HEK293 (cell line): ENCODE data around the gene CLIC5.

Experiments used
- CTCF ChIA-PET: fragments of 350-600 bp; formaldehyde crosslinking; extraction: SDS; loops from one replicate; lab custom pipeline; 2021; ENCODE audit warnings: antibody characterized with exemption; lab: Yijun Ruan, JAX
- POLR2A ChIA-PET: fragments of 300-600 bp; formaldehyde crosslinking; extraction: SDS; loops from one replicate; lab custom pipeline; 2020; ENCODE audit warnings: antibody characterized with exemption, inconsistent platforms; lab: Yijun Ruan, JAX
- H3K27ac ChIP-seq: fragments of 200-500 bp; sonication (Bioruptor generic); 2 replicates; pipeline ENCODE4 v1.5.1; 2014; ENCODE audit warnings: low read depth, low read length, control low read depth, inconsistent platforms; ENCODE audit errors: extremely low read depth
- H3K36me3 ChIP-seq, 2 experiments: fragments of 200-500 bp in 1 of 2; sonication (Bioruptor generic) in 1 of 2; 1 replicate in 1 of 2; 2 replicates in 1 of 2; pipeline ENCODE4 v1.5.1; 2014 to 2017; ENCODE audit warnings: inconsistent platforms in 2 of 2, low read length in 2 of 2; ENCODE audit not compliant: control insufficient read depth in 2 of 2, insufficient read depth in 1 of 2
- H3K4me1 ChIP-seq: fragments of 200-500 bp; sonication (Bioruptor generic); 2 replicates; pipeline ENCODE4 v1.5.1; 2014; ENCODE audit warnings: mild to moderate bottlenecking, low read length, inconsistent platforms; ENCODE audit not compliant: control insufficient read depth, insufficient read depth
- H3K4me3 ChIP-seq: 2 replicates; pipeline ENCODE4 v1.5.1; 2011; ENCODE audit warnings: low read depth, mild to moderate bottlenecking, control low read depth, low read length, moderate library complexity
- H3K9me3 ChIP-seq: fragments of 200-500 bp; sonication (Bioruptor generic); 2 replicates; pipeline ENCODE4 v1.5.1; 2014; ENCODE audit warnings: low read depth, low read length, inconsistent platforms; ENCODE audit not compliant: control insufficient read depth, insufficient read depth
- HOXC10 ChIP-seq: sonication (generic); formaldehyde crosslinking; IDR thresholded peaks from 2 replicates; pipeline ENCODE4 v1.8.1; 2023; ENCODE audit warnings: mild to moderate bottlenecking, missing genetic modification reagents
- MYNN ChIP-seq: fragments of 450-650 bp; formaldehyde crosslinking; IDR thresholded peaks from 2 replicates; pipeline ENCODE4 v1.5.1; 2016; ENCODE audit warnings: missing biosample characterization, missing genetic modification characterization, borderline replicate concordance
- OVOL3 ChIP-seq: fragments of 450-650 bp; formaldehyde crosslinking; IDR thresholded peaks from 2 replicates; pipeline ENCODE4 v1.5.1; 2016; ENCODE audit warnings: missing biosample characterization, missing genetic modification characterization
- PATZ1 ChIP-seq: fragments of 450-650 bp; formaldehyde crosslinking; IDR thresholded peaks from 2 replicates; pipeline ENCODE4 v1.5.1; 2016; ENCODE audit warnings: missing biosample characterization, missing genetic modification characterization
- YY1 ChIP-seq: fragments of 450-650 bp; formaldehyde crosslinking; IDR thresholded peaks from 2 replicates; pipeline ENCODE4 v1.5.1; 2018; ENCODE audit warnings: missing biosample characterization, missing genetic modification characterization
- ZFP41 ChIP-seq: fragments of 450-650 bp; formaldehyde crosslinking; IDR thresholded peaks from 2 replicates; pipeline ENCODE4 v1.5.1; 2016; ENCODE audit warnings: missing biosample characterization, missing genetic modification characterization, borderline replicate concordance
- ZNF121 ChIP-seq: fragments of 450-650 bp; formaldehyde crosslinking; IDR thresholded peaks from 2 replicates; pipeline ENCODE4 v1.5.1; 2016; ENCODE audit warnings: missing biosample characterization, missing genetic modification characterization
- ZNF184 ChIP-seq: fragments of 450-650 bp; IDR thresholded peaks from 2 replicates; pipeline ENCODE4 v1.5.1; 2018; ENCODE audit warnings: missing biosample characterization, mild to moderate bottlenecking, missing genetic modification characterization
- ZNF211 ChIP-seq: fragments of 450-650 bp; formaldehyde crosslinking; IDR thresholded peaks from 2 replicates; pipeline ENCODE4 v1.5.1; 2016; ENCODE audit warnings: low read depth, missing biosample characterization, missing genetic modification characterization
- ZNF501 ChIP-seq: fragments of 450-650 bp; formaldehyde crosslinking; IDR thresholded peaks from 2 replicates; pipeline ENCODE4 v1.5.1; 2016; ENCODE audit warnings: missing biosample characterization, missing genetic modification characterization
- ZNF571 ChIP-seq: fragments of 450-650 bp; formaldehyde crosslinking; IDR thresholded peaks from 2 replicates; pipeline ENCODE4 v1.5.0; 2017; ENCODE audit warnings: missing biosample characterization, missing genetic modification characterization
- ZNF610 ChIP-seq: fragments of 450-650 bp; formaldehyde crosslinking; IDR thresholded peaks from 2 replicates; pipeline ENCODE4 v1.5.1; 2016; ENCODE audit warnings: missing biosample characterization, missing genetic modification characterization, borderline replicate concordance
- ZNF660 ChIP-seq: fragments of 450-650 bp; IDR thresholded peaks from 2 replicates; pipeline ENCODE4 v1.5.1; 2018; ENCODE audit warnings: missing biosample characterization, mild to moderate bottlenecking, missing genetic modification characterization
- ZNF664 ChIP-seq: fragments of 450-650 bp; formaldehyde crosslinking; IDR thresholded peaks from 2 replicates; pipeline ENCODE4 v1.5.1; 2016; ENCODE audit warnings: missing biosample characterization, missing genetic modification characterization
- ZNF76 ChIP-seq: fragments of 450-650 bp; formaldehyde crosslinking; IDR thresholded peaks from 2 replicates; pipeline ENCODE4; 2016; ENCODE audit warnings: low read depth, missing biosample characterization, missing genetic modification characterization, borderline replicate concordance
- TF ChIP-seq, protein P1 (sequence below): fragments of 450-650 bp; formaldehyde crosslinking; IDR thresholded peaks from 2 replicates; pipeline ENCODE4 v1.5.1; 2016; ENCODE audit warnings: missing biosample characterization, missing genetic modification characterization
- TF ChIP-seq, protein P2 (sequence below): fragments of 450-650 bp; formaldehyde crosslinking; IDR thresholded peaks from 2 replicates; pipeline ENCODE4 v1.5.1; 2017; ENCODE audit warnings: missing biosample characterization, missing genetic modification characterization

Gene CLIC5

DNA sequence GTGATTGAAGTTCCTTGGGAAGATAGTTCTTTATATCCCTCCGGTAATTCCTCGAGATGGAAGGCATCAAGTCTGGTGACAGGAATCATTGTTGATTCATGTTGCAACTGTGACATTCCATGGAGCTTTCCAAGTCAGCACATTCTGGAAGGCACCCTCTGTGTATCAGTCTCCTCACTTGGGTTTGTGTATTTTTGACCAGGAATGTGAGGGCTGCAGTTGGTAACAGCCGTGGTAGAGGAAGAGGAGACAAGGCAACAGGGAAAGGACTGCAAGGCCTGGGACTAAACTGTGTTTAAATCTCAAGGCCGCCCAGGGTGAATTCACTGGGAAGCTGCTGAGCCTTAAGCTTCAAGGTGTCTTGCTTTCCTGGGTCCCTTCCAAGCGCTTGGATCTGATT is 99.0 kb downstream of the CLIC5 start:
- no peaks in the 10 kb centered on the region for H3K9me3 ChIP-seq
- ChIA-PET CTCF (interaction anchor here (1.2 kb wide), 1 partner anchor 14 kb away, joined by 4 read pairs; no protein-coding TSS in a partner anchor), POLR2A (no interaction called here)
- H3K4me1 ChIP-seq: no peaks in the 10 kb centered on the region
- H3K27ac ChIP-seq: no peak overlapping the region
- no peak for TF ChIP-seq PATZ1 (tag by site-specific recombination)
- no peak for TF ChIP-seq ZNF571 (tag by site-specific recombination)
- TF ChIP-seq ZNF501 (tag by site-specific recombination): no peak
- TF ChIP-seq ZNF610 (tag by site-specific recombination): no peak
- TF ChIP-seq ZNF664 (tag by site-specific recombination): no peak
- TF ChIP-seq ZNF211 (tag by site-specific recombination): no peak
- TF ChIP-seq, protein P1, sequence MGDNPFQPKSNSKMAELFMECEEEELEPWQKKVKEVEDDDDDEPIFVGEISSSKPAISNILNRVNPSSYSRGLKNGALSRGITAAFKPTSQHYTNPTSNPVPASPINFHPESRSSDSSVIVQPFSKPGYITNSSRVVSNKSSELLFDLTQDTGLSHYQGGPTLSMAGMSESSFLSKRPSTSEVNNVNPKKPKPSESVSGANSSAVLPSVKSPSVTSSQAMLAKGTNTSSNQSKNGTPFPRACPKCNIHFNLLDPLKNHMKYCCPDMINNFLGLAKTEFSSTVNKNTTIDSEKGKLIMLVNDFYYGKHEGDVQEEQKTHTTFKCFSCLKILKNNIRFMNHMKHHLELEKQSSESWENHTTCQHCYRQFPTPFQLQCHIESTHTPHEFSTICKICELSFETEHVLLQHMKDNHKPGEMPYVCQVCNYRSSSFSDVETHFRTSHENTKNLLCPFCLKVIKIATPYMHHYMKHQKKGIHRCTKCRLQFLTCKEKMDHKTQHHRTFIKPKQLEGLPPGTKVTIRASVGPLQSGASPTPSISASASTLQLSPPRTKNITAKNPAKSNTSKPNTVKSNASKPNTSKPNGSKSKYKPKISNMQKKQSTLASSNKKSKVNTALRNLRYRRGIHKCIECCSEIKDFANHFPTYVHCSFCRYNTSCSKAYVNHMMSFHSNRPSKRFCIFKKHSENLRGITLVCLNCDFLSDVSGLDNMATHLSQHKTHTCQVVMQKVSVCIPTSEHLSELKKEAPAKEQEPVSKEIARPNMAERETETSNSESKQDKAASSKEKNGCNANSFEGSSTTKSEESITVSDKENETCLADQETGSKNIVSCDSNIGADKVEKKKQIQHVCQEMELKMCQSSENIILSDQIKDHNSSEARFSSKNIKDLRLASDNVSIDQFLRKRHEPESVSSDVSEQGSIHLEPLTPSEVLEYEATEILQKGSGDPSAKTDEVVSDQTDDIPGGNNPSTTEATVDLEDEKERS (tag by site-specific recombination): no peak
- TF ChIP-seq OVOL3 (tag by site-specific recombination): no peak
- TF ChIP-seq ZNF184 (tag by site-specific recombination): no peak
- no peak for TF ChIP-seq MYNN (tag by site-specific recombination)
- H3K36me3 ChIP-seq: no peaks in the 10 kb centered on the region
- no peak overlapping the region for H3K4me3 ChIP-seq

GRCh38 chr6:45915780-45916468 is 99.7 kb downstream of the CLIC5 start:
- Histone ChIP-seq H3K27ac (no peak overlapping the region), H3K9me3 (no peaks in the 10 kb centered on the region), H3K4me1 (no peaks in the 10 kb centered on the region), H3K4me3 (no peak overlapping the region), H3K36me3 (no peaks in the 10 kb centered on the region)
- ChIA-PET CTCF (interaction anchor here (1.2 kb wide), 1 partner anchor 15 kb away, joined by 4 read pairs; no protein-coding TSS in a partner anchor), POLR2A (no interaction called here)
- TF ChIP-seq, protein P2, sequence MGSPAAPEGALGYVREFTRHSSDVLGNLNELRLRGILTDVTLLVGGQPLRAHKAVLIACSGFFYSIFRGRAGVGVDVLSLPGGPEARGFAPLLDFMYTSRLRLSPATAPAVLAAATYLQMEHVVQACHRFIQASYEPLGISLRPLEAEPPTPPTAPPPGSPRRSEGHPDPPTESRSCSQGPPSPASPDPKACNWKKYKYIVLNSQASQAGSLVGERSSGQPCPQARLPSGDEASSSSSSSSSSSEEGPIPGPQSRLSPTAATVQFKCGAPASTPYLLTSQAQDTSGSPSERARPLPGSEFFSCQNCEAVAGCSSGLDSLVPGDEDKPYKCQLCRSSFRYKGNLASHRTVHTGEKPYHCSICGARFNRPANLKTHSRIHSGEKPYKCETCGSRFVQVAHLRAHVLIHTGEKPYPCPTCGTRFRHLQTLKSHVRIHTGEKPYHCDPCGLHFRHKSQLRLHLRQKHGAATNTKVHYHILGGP (tag by site-specific recombination): no peak
- TF ChIP-seq ZNF121: no peak
- no peak for TF ChIP-seq HOXC10 (CRISPR knock-in tag)
- no peak for TF ChIP-seq ZNF660 (tag by site-specific recombination)
- no peak for TF ChIP-seq ZNF76 (tag by site-specific recombination)
- TF ChIP-seq YY1 (tag by site-specific recombination): no peak
- no peak for TF ChIP-seq ZFP41 (tag by site-specific recombination)
